B cell (primary cell): Measurements from ENCODE around the gene ZNF331. TPM values are rescaled to one million over a fixed set of nuclear protein-coding genes. Genes with fewer than 3 reads are reported as not detected.
A peak's percentile ranks its signal among the peaks of the same experiment; 100 is the strongest.

ENCODE experiments used
- ATAC-seq: fragments of 200-7000 bp; cut with Tn5 transposase; one replicate; pipeline ENCODE4 v1.10.0; 2021; ENCODE audit warnings: low read depth, mild to moderate bottlenecking, moderate number of reproducible peaks, moderate library complexity
- CTCF ChIA-PET: fragments of 350-600 bp; sonication (Branson Sonifier 250); formaldehyde crosslinking; loops from one replicate; lab custom pipeline; 2021; ENCODE audit warnings: antibody characterized with exemption, inconsistent platforms; lab: Charles Lee
- POLR2A ChIA-PET: fragments of 350-600 bp; sonication (Branson Sonifier 250); formaldehyde crosslinking; loops from one replicate; lab custom pipeline; 2021; ENCODE audit warnings: antibody characterized with exemption; lab: Charles Lee
- DNase-seq: peaks from one replicate; pipeline ENCODE4 v3.0.0; 2013
- H2AFZ ChIP-seq: 2 replicates; pipeline ENCODE4 v1.6.1; 2012; ENCODE audit warnings: mild to moderate bottlenecking, low read depth, low read length; ENCODE audit not compliant: insufficient read depth, poor library complexity, severe bottlenecking
- H3K27ac ChIP-seq, 2 donors: 1 replicate in 1 of 2; 2 replicates in 1 of 2; pipeline ENCODE4 v1.5.1; 2012 to 2013; ENCODE audit warnings: low read length in 2 of 2, mild to moderate bottlenecking in 2 of 2, moderate library complexity in 1 of 2
- H3K27me3 ChIP-seq, 4 experiments: fragments of 200-600 bp in 1 of 4; sonication (generic) in 1 of 4; replicated peaks in 1 of 4; 1 replicate in 2 of 4; 2 replicates in 2 of 4; pipeline versions ENCODE4 v1.6.1 to v1.7.0; 2013 to 2016; ENCODE audit warnings: low read length in 3 of 4, mild to moderate bottlenecking in 2 of 4, mixed read lengths in 1 of 4, moderate library complexity in 1 of 4; ENCODE audit not compliant: insufficient read depth in 4 of 4, control insufficient read depth in 3 of 4; ENCODE audit errors: control extremely low read depth in 1 of 4
- H3K36me3 ChIP-seq, 2 experiments: replicated peaks in 1 of 2; 1 replicate in 1 of 2; 2 replicates in 1 of 2; pipeline versions ENCODE4 v1.6.1 to v1.7.1; 2013; ENCODE audit warnings: low read length in 1 of 2; ENCODE audit not compliant: insufficient read depth in 2 of 2, control insufficient read depth in 1 of 2; ENCODE audit errors: control extremely low read depth in 1 of 2, extremely low read depth in 1 of 2
- H3K4me1 ChIP-seq, 2 donors: fragments of 200-600 bp in 1 of 2; sonication (generic) in 1 of 2; 1 replicate in 1 of 2; 2 replicates in 1 of 2; pipeline versions ENCODE4 v1.5.1 to v1.6.1; 2013 to 2017; ENCODE audit warnings: low read length in 2 of 2; ENCODE audit not compliant: control insufficient read depth in 2 of 2, insufficient read depth in 2 of 2
- H3K4me2 ChIP-seq: replicated peaks from 2 replicates; pipeline ENCODE3; 2012; ENCODE audit warnings: mild to moderate bottlenecking, low read depth, low read length; ENCODE audit not compliant: poor library complexity, severe bottlenecking
- H3K4me3 ChIP-seq, 5 experiments: fragments of 200-600 bp in 1 of 5; sonication (generic) in 1 of 5; 1 replicate in 3 of 5; 2 replicates in 2 of 5; pipeline versions ENCODE4 v1.5.1 to v1.7.0; 2011 to 2016; ENCODE audit warnings: low read length in 4 of 5, mild to moderate bottlenecking in 4 of 5, low read depth in 2 of 5, control low read depth in 1 of 5, moderate library complexity in 1 of 5; ENCODE audit not compliant: insufficient read depth in 1 of 5; ENCODE audit errors: control extremely low read depth in 1 of 5, extremely low read depth in 1 of 5
- H3K79me2 ChIP-seq: fragments of 200-600 bp; sonication (generic); one replicate; pipeline ENCODE4 v1.6.0; 2016; ENCODE audit warnings: low read length; ENCODE audit not compliant: control insufficient read depth, insufficient read depth
- H3K9ac ChIP-seq: fragments of 200-600 bp; sonication (generic); 2 replicates; pipeline ENCODE4 v1.6.1; 2017; ENCODE audit warnings: mild to moderate bottlenecking, low read length, moderate library complexity
- H3K9me3 ChIP-seq, 3 donors: one replicate each; pipeline versions ENCODE4 v1.6.1 to v1.7.1; 2013; ENCODE audit warnings: low read length in 2 of 3; ENCODE audit not compliant: control insufficient read depth in 2 of 3, insufficient read depth in 1 of 3; ENCODE audit errors: control extremely low read depth in 1 of 3
- H4K20me1 ChIP-seq: 2 replicates; pipeline ENCODE4 v1.6.0; 2012; ENCODE audit warnings: mild to moderate bottlenecking, low read length; ENCODE audit not compliant: insufficient read depth, control insufficient read depth, poor library complexity, severe bottlenecking
- H3K27ac Mint-ChIP-seq: one replicate; pipeline ENCODE4 v1.8.0; 2021; ENCODE audit warnings: mixed read lengths
- H3K27me3 Mint-ChIP-seq: one replicate; pipeline ENCODE4 v1.8.0; 2021; ENCODE audit warnings: mixed read lengths
- H3K4me1 Mint-ChIP-seq: one replicate; pipeline ENCODE4 v1.8.0; 2021; ENCODE audit warnings: mixed read lengths
- H3K4me3 Mint-ChIP-seq: one replicate; pipeline ENCODE4 v1.8.0; 2021; ENCODE audit warnings: mixed read lengths
- H3K9me3 Mint-ChIP-seq: one replicate; pipeline ENCODE4 v1.8.0; 2022; ENCODE audit warnings: mixed read lengths; ENCODE audit not compliant: insufficient read depth
- EZH2 ChIP-seq: IDR thresholded peaks from 2 replicates; pipeline ENCODE4 v1.6.1; 2012; ENCODE audit warnings: borderline replicate concordance, low read depth, mild to moderate bottlenecking, moderate library complexity, low read length; ENCODE audit not compliant: insufficient read depth, poor library complexity, severe bottlenecking
- WGBS: methylation state at CpG from one replicate; pipeline ENCODE4 v1.1.5; 2013; ENCODE audit warnings: missing lambda C conversion rate; ENCODE audit not compliant: insufficient coverage; 5-methylcytosine and 5-hydroxymethylcytosine counted together
- intact Hi-C: fragments of 100-400 bp; cut with micrococcal nuclease; formaldehyde crosslinking; loops from one replicate; pipeline ENCODE4 v1.10.0; 2022
- polyA plus RNA-seq: library from polyadenylated mRNA; depleted of rRNA; stranded (reverse); fragments of >200 nt; gene quantifications from 2 replicates; pipeline ENCODE4 v1.2.3, GENCODE V29; 2012
- total RNA-seq, 2 donors: library from RNA; stranded (reverse); fragments of 120-200 nt in 1 of 2; gene quantifications; 1 replicate in 1 of 2; 2 replicates in 1 of 2; pipeline versions ENCODE4 v1.2.3 to v1.2.4, GENCODE V29; 2013 to 2022
- TF ChIP-seq, protein P1 (sequence below): fragments of 200-600 bp; IDR thresholded peaks from one replicate; pipeline ENCODE4 v1.8.0; 2022; ENCODE audit warnings: antibody characterized with exemption, mild to moderate bottlenecking

ZNF331 gene
- total and polyA plus RNA-seq, 2 donors (not counting 1 experiment from before 2014, with no cell fraction given): 21.6 to 60.1 TPM

- H3K27me3 Mint-ChIP-seq: no peaks in the 10 kb centered on the region
- Histone ChIP-seq H3K4me3 (peak overlapping the region in 4 of 5 experiments; percentile 66 to 77 (median 69)), H3K4me2 (peak overlapping the region; percentile 90), H3K9me3 (peaks cover 0 to 16% (median 0%) of the 10 kb centered on the region in 3 donors), H4K20me1 (no peaks in the 10 kb centered on the region), H3K9ac (peak overlapping the region; percentile 86), H3K4me1 (peaks cover 4 to 18% of the 10 kb centered on the region in 2 donors), H3K36me3 (peaks cover 0 to 9% of the 10 kb centered on the region in 2 experiments), H3K27ac (peak overlapping the region; percentile 95 to 97), H2AFZ (no peak overlapping the region), H3K27me3 (no peaks in the 10 kb centered on the region), H3K79me2 (peaks cover 43% of the 10 kb centered on the region)
- peak overlapping the region; percentile 92 for H3K4me3 Mint-ChIP-seq
- H3K4me1 Mint-ChIP-seq: peaks cover 28% of the 10 kb centered on the region
- ChIA-PET CTCF (no interaction called here), POLR2A (no interaction called here)
- DNase-seq: peak; percentile 96
- no peaks in the 10 kb centered on the region for H3K9me3 Mint-ChIP-seq
- WGBS: 49% methylated on average over 73 of the region's 77 CpGs
- intact Hi-C loops: loop anchor here (1.0 kb wide), 1 partner anchor 16 kb away; the partner anchor contains the start of gene ZNF331
- no peak for TF ChIP-seq EZH2
- TF ChIP-seq, protein P1, sequence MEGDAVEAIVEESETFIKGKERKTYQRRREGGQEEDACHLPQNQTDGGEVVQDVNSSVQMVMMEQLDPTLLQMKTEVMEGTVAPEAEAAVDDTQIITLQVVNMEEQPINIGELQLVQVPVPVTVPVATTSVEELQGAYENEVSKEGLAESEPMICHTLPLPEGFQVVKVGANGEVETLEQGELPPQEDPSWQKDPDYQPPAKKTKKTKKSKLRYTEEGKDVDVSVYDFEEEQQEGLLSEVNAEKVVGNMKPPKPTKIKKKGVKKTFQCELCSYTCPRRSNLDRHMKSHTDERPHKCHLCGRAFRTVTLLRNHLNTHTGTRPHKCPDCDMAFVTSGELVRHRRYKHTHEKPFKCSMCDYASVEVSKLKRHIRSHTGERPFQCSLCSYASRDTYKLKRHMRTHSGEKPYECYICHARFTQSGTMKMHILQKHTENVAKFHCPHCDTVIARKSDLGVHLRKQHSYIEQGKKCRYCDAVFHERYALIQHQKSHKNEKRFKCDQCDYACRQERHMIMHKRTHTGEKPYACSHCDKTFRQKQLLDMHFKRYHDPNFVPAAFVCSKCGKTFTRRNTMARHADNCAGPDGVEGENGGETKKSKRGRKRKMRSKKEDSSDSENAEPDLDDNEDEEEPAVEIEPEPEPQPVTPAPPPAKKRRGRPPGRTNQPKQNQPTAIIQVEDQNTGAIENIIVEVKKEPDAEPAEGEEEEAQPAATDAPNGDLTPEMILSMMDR: no peak
- peak overlapping the region; percentile 92 for H3K27ac Mint-ChIP-seq
- ATAC-seq: peak; percentile 81
Measured at GRCh38 chr19:53553865-53554791, 16.2 kb downstream of the ZNF331 start.

- Mint-ChIP-seq H3K4me3 (peak overlapping the region; percentile 92), H3K4me1 (peaks cover 27% of the 10 kb centered on the region), H3K27me3 (no peaks in the 10 kb centered on the region), H3K9me3 (no peaks in the 10 kb centered on the region), H3K27ac (peak overlapping the region; percentile 92)
- peaks cover 0 to 9% of the 10 kb centered on the region in 2 experiments for H3K36me3 ChIP-seq
- peaks cover 4 to 18% of the 10 kb centered on the region in 2 donors for H3K4me1 ChIP-seq
- 66% methylated on average over 17 of the region's 24 CpGs for WGBS
- no peak for TF ChIP-seq EZH2
- TF ChIP-seq, protein P1: no peak
- H3K9me3 ChIP-seq: peaks cover 0 to 16% (median 0%) of the 10 kb centered on the region in 3 donors
- H2AFZ ChIP-seq: no peak overlapping the region
- peak overlapping the region; percentile 90 for H3K4me2 ChIP-seq
- H3K27me3 ChIP-seq: no peaks in the 10 kb centered on the region
- DNase-seq: no peak
- intact Hi-C loops: loop anchor here (1.0 kb wide), 1 partner anchor 17 kb away; the partner anchor contains the start of gene ZNF331
- no peaks in the 10 kb centered on the region for H4K20me1 ChIP-seq
- H3K9ac ChIP-seq: peak overlapping the region; percentile 86
- ATAC-seq: no peak
- peaks cover 42% of the 10 kb centered on the region for H3K79me2 ChIP-seq
- CTCF ChIA-PET: no interaction called here
- peak overlapping the region; percentile 95 to 97 for H3K27ac ChIP-seq
- POLR2A ChIA-PET: interaction anchor here (0.5 to 0.7 kb wide), 2 partner anchors 322 to 361 kb away, joined by 4 to 11 read pairs; no protein-coding TSS in a partner anchor
- peak overlapping the region in 4 of 5 experiments; percentile 61 to 77 (median 66) for H3K4me3 ChIP-seq
Measured at GRCh38 chr19:53554804-53555203, 16.9 kb downstream of the ZNF331 start.
